Measurements from ENCODE around the gene CASP6.

The CASP6 gene

GRCh38 chr4:109719604-109720003, 16.4 kb upstream of the CASP6 start:
- H3K4me2 ChIP-seq (ENCODE audit: low read depth, low read length, poor library complexity, severe bottlenecking): no peak overlapping the region
- no peaks in the 10 kb centered on the region for H3K9me2 ChIP-seq (replicated peaks; ENCODE audit: insufficient read depth, low read length)
- no peaks in the 10 kb centered on the region for H3K36me3 ChIP-seq (ENCODE audit: low read length)
- no peak overlapping the region for H3K9ac ChIP-seq (ENCODE audit: low read length)
- H3K4me3 ChIP-seq (ENCODE audit: insufficient read depth, low read length, poor library complexity, severe bottlenecking): no peak overlapping the region
- TF ChIP-seq EZH2phosphoT487 (conservative IDR thresholded peaks at IDR 0.05; ENCODE audit: low read length): no peak
- TF ChIP-seq CTCF (IDR thresholded peaks at IDR 0.05; ENCODE audit: insufficient read depth, low read length, poor library complexity, severe bottlenecking): no peak
- H3K79me2 ChIP-seq (ENCODE audit: insufficient read depth, low read length): peaks cover 21% of the 10 kb centered on the region; the same call in 1 of the 2 replicates
- H2AFZ ChIP-seq (ENCODE audit: low read depth, low read length, severe bottlenecking): no peak overlapping the region
- H3F3A ChIP-seq (ENCODE audit: insufficient read depth): no peaks in the 10 kb centered on the region; the same call in 1 of the 2 replicates
- no peaks in the 10 kb centered on the region for H3K27me3 ChIP-seq (ENCODE audit: low read length)
- H3K27ac ChIP-seq (ENCODE audit: low read depth, low read length): no peak overlapping the region
- H4K20me1 ChIP-seq (ENCODE audit: low read depth, low read length): no peaks in the 10 kb centered on the region
- no peaks in the 10 kb centered on the region for H3K9me3 ChIP-seq (ENCODE audit: insufficient read depth, low read length)

GRCh38 chr4:109718759-109719158, 15.5 kb upstream of the CASP6 start:
- H3K36me3 ChIP-seq (ENCODE audit: low read length): no peaks in the 10 kb centered on the region
- H3F3A ChIP-seq (ENCODE audit: insufficient read depth): no peaks in the 10 kb centered on the region; the same call in 1 of the 2 replicates
- peaks cover 19% of the 10 kb centered on the region; the same call in 1 of the 2 replicates for H3K79me2 ChIP-seq (ENCODE audit: insufficient read depth, low read length)
- H4K20me1 ChIP-seq (ENCODE audit: low read depth, low read length): no peaks in the 10 kb centered on the region
- no peaks in the 10 kb centered on the region for H3K27me3 ChIP-seq (ENCODE audit: low read length)
- no peaks in the 10 kb centered on the region for H3K9me2 ChIP-seq (replicated peaks; ENCODE audit: insufficient read depth, low read length)
- H2AFZ ChIP-seq (ENCODE audit: low read depth, low read length, severe bottlenecking): no peak overlapping the region
- H3K4me2 ChIP-seq (ENCODE audit: low read depth, low read length, poor library complexity, severe bottlenecking): no peak overlapping the region
- TF ChIP-seq EZH2phosphoT487 (conservative IDR thresholded peaks at IDR 0.05; ENCODE audit: low read length): no peak
- no peak for TF ChIP-seq CTCF (IDR thresholded peaks at IDR 0.05; ENCODE audit: insufficient read depth, low read length, poor library complexity, severe bottlenecking)
- no peak overlapping the region for H3K27ac ChIP-seq (ENCODE audit: low read depth, low read length)
- H3K4me3 ChIP-seq (ENCODE audit: insufficient read depth, low read length, poor library complexity, severe bottlenecking): no peak overlapping the region
- no peak overlapping the region for H3K9ac ChIP-seq (ENCODE audit: low read length)
- H3K9me3 ChIP-seq (ENCODE audit: insufficient read depth, low read length): no peaks in the 10 kb centered on the region

- no peaks in the 10 kb centered on the region for H3K36me3 ChIP-seq (ENCODE audit: low read length)
- no peaks in the 10 kb centered on the region for H3F3A ChIP-seq (ENCODE audit: insufficient read depth)
- no peak overlapping the region for H2AFZ ChIP-seq (ENCODE audit: low read depth, low read length, severe bottlenecking)
- no peaks in the 10 kb centered on the region for H4K20me1 ChIP-seq (ENCODE audit: low read depth, low read length)
- H3K27me3 ChIP-seq (ENCODE audit: low read length): no peaks in the 10 kb centered on the region
- H3K27ac ChIP-seq (ENCODE audit: low read depth, low read length): no peak overlapping the region
- no peak overlapping the region for H3K9ac ChIP-seq (ENCODE audit: low read length)
- no peaks in the 10 kb centered on the region for H3K9me3 ChIP-seq (ENCODE audit: insufficient read depth, low read length)
- H3K79me2 ChIP-seq (ENCODE audit: insufficient read depth, low read length): no peaks in the 10 kb centered on the region
- no peak for TF ChIP-seq CTCF (IDR thresholded peaks at IDR 0.05; ENCODE audit: insufficient read depth, low read length, poor library complexity, severe bottlenecking)
- TF ChIP-seq EZH2phosphoT487 (conservative IDR thresholded peaks at IDR 0.05; ENCODE audit: low read length): no peak
- H3K4me3 ChIP-seq (ENCODE audit: insufficient read depth, low read length, poor library complexity, severe bottlenecking): no peak overlapping the region
- H3K4me2 ChIP-seq (ENCODE audit: low read depth, low read length, poor library complexity, severe bottlenecking): no peak overlapping the region
- H3K9me2 ChIP-seq (replicated peaks; ENCODE audit: insufficient read depth, low read length): no peaks in the 10 kb centered on the region
Measured at GRCh38 chr4:109713500-109713899, 10.3 kb upstream of the CASP6 start.
